HFF-Myc (cell line): Measurements from ENCODE around the gene ZNF385D.

ENCODE experiments used
- DNase-seq: peaks from one replicate; pipeline ENCODE4 v3.0.0-alpha.2; 2011; ENCODE audit warnings: low read depth; ENCODE audit errors: extremely low read depth
- H3K4me3 ChIP-seq: replicated peaks from 2 replicates; pipeline ENCODE4 v1.5.1; 2011; ENCODE audit warnings: low read depth, mild to moderate bottlenecking, control low read depth, low read length
- TF ChIP-seq, protein P1 (sequence below): IDR thresholded peaks from 2 replicates; pipeline ENCODE4 v1.5.1; 2012; ENCODE audit warnings: mild to moderate bottlenecking, low read depth, low read length, control low read depth; ENCODE audit errors: missing control alignments

ZNF385D gene

GRCh38 chr3:21694506-21694905, 56.5 kb downstream of the ZNF385D start:
- TF ChIP-seq, protein P1, sequence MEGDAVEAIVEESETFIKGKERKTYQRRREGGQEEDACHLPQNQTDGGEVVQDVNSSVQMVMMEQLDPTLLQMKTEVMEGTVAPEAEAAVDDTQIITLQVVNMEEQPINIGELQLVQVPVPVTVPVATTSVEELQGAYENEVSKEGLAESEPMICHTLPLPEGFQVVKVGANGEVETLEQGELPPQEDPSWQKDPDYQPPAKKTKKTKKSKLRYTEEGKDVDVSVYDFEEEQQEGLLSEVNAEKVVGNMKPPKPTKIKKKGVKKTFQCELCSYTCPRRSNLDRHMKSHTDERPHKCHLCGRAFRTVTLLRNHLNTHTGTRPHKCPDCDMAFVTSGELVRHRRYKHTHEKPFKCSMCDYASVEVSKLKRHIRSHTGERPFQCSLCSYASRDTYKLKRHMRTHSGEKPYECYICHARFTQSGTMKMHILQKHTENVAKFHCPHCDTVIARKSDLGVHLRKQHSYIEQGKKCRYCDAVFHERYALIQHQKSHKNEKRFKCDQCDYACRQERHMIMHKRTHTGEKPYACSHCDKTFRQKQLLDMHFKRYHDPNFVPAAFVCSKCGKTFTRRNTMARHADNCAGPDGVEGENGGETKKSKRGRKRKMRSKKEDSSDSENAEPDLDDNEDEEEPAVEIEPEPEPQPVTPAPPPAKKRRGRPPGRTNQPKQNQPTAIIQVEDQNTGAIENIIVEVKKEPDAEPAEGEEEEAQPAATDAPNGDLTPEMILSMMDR: no peak

GRCh38 chr3:21691036-21691435, 60.0 kb downstream of the ZNF385D start:
- TF ChIP-seq, protein P1: no peak
- DNase-seq: no peak
- H3K4me3 ChIP-seq: no peak overlapping the region

More at GRCh38 chr3:21694506-21694905, 56.5 kb downstream of the ZNF385D start:
- no peak overlapping the region for H3K4me3 ChIP-seq
- no peak for DNase-seq

DNA sequence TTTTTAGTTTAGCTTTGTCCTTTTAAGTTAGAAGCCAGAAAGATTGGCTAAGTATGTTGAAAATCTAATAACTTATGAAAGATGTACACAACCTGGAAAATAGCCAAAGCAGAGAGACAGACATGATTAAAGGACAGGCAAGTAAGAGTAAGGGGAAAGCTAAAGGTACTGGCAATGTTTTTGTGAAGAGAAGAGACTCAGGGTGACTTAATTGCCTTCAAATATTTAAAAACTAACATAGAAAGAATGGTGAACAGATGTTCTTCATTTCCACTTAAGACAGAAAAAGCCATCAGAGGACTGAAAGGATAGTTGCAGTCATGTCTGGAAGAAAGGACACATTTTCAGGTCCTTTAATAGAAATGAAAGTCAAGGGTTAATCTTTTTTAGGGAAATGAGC, 68.8 kb downstream of the ZNF385D start:
- H3K4me3 ChIP-seq: no peak overlapping the region
- DNase-seq: no peak
- TF ChIP-seq, protein P1: no peak

- TF ChIP-seq, protein P1: no peak
- H3K4me3 ChIP-seq: no peak overlapping the region
- no peak for DNase-seq
Observed at GRCh38 chr3:21673393-21673792, 77.6 kb downstream of the ZNF385D start.

GRCh38 chr3:21672303-21672702, 78.7 kb downstream of the ZNF385D start:
- H3K4me3 ChIP-seq: no peak overlapping the region
- TF ChIP-seq, protein P1: no peak
- peak; percentile 61 for DNase-seq

GRCh38 chr3:21670386-21670785, 80.6 kb downstream of the ZNF385D start:
- H3K4me3 ChIP-seq: no peak overlapping the region
- TF ChIP-seq, protein P1: no peak
- no peak for DNase-seq

DNA sequence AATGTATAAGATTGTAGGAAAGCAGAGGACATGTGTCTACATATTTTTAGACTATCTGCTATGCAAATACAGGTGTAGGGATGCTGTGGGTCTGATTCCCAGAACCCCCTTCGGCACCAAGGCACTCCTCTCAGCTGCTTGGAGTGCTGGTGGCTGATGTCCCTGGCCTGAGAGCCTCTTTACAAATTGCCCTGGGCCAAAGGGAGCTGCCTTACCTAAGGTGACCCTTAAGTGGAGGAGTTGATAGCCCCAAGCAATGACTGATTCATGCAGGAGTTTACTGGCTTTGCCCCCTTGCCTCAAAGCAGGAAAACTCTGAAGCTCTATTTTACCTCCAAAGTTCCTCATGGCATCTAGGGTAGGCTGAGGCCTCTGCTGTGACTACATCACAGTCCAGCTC, 83.0 kb downstream of the ZNF385D start:
- TF ChIP-seq, protein P1: no peak
- DNase-seq: no peak
- H3K4me3 ChIP-seq: no peak overlapping the region
